ENCODE data around the gene UQCC5.

- TF ChIP-seq POLR2A (IDR thresholded peaks at IDR 0.05): no peak
- TF ChIP-seq EP300 (IDR thresholded peaks at IDR 0.05): no peak
- TF ChIP-seq CTCF (IDR thresholded peaks at IDR 0.05): no peak
These were observed 11.4 kb upstream of the UQCC5 start for GRCh38 chr3:52524752-52525679.
